GM21390 (cell line): ENCODE measurements around the gene AHCY.
"Not testable (repeated sequence)": the region's sequence is repeated elsewhere in the genome, so short reads cannot be mapped to it uniquely, and the experiment has no call there.

ENCODE experiments used
- ATAC-seq: cut with Tn5 transposase; IDR thresholded peaks from one replicate; pipeline ENCODE4 v1.9.1; 2021; ENCODE audit not compliant: unreplicated experiment

The AHCY gene

GRCh38 chr20:34262488-34263288, 40.5 kb downstream of the AHCY start:
- ATAC-seq = no peak

GRCh38 chr20:34260208-34260942, 42.8 kb downstream of the AHCY start:
- ATAC-seq = no peak

GRCh38 chr20:34256629-34257124, 46.5 kb downstream of the AHCY start:
- no peak for ATAC-seq

GRCh38 chr20:34254979-34255378, 48.2 kb downstream of the AHCY start:
- no peak for ATAC-seq

- not testable (repeated sequence) for ATAC-seq
Observed at GRCh38 chr20:34252431-34253086, 50.6 kb downstream of the AHCY start.

- no peak for ATAC-seq
Observed at GRCh38 chr20:34251619-34252018, 51.5 kb downstream of the AHCY start.

- ATAC-seq = no peak
Observed at GRCh38 chr20:34250005-34250404, 53.1 kb downstream of the AHCY start.

GRCh38 chr20:34249291-34249690, 53.9 kb downstream of the AHCY start:
- ATAC-seq = no peak

- no peak for ATAC-seq
Observed at GRCh38 chr20:34246126-34246626, 57.0 kb downstream of the AHCY start.

- no peak for ATAC-seq
Observed at GRCh38 chr20:34243377-34243776, 59.8 kb downstream of the AHCY start.

- ATAC-seq = no peak
Observed at GRCh38 chr20:34242879-34243278, 60.3 kb downstream of the AHCY start.

GRCh38 chr20:34242015-34242414, 61.1 kb downstream of the AHCY start:
- not testable (repeated sequence) for ATAC-seq

GRCh38 chr20:34240693-34241615, 62.2 kb downstream of the AHCY start, which contains the start of gene ASIP:
ASIP (plus strand) TSS chr20:34241423; CDS start chr20:34260375, 18,952 bp downstream.
- ATAC-seq = no peak

GRCh38 chr20:34240121-34240520, 63.0 kb downstream of the AHCY start:
- ATAC-seq = no peak

- ATAC-seq = no peak
Observed at GRCh38 chr20:34237942-34238341, 65.2 kb downstream of the AHCY start.

GRCh38 chr20:34235875-34236274, 67.3 kb downstream of the AHCY start:
- no peak for ATAC-seq

- no peak for ATAC-seq
Observed at GRCh38 chr20:34233687-34234086, 69.5 kb downstream of the AHCY start.

- ATAC-seq = no peak
Observed at GRCh38 chr20:34232494-34233087, 70.6 kb downstream of the AHCY start.

- ATAC-seq = no peak
Observed at GRCh38 chr20:34231634-34232033, 71.5 kb downstream of the AHCY start.
